GM23248 (cell line): ENCODE data around the gene CCR3.

Source experiments
- EZH2 ChIP-seq: fragments of 200-600 bp; sonication (generic); IDR thresholded peaks from 2 replicates; pipeline ENCODE4 v1.6.1; 2018; ENCODE audit warnings: antibody characterized with exemption, mild to moderate bottlenecking; ENCODE audit not compliant: insufficient read depth, poor library complexity, severe bottlenecking
- EZH2phosphoT487 ChIP-seq: fragments of 200-600 bp; sonication (generic); IDR thresholded peaks from 2 replicates; pipeline ENCODE4 v1.6.1; 2018; ENCODE audit warnings: antibody characterized with exemption, moderate library complexity, mild to moderate bottlenecking, low read depth; ENCODE audit not compliant: insufficient read depth

- TF ChIP-seq EZH2phosphoT487 (no peak), EZH2 (no peak)
Observed at GRCh38 chr3:46291046-46291445, 48.8 kb downstream of the CCR3 start.
